ENCODE data around the gene MPP4.

The MPP4 gene

DNA sequence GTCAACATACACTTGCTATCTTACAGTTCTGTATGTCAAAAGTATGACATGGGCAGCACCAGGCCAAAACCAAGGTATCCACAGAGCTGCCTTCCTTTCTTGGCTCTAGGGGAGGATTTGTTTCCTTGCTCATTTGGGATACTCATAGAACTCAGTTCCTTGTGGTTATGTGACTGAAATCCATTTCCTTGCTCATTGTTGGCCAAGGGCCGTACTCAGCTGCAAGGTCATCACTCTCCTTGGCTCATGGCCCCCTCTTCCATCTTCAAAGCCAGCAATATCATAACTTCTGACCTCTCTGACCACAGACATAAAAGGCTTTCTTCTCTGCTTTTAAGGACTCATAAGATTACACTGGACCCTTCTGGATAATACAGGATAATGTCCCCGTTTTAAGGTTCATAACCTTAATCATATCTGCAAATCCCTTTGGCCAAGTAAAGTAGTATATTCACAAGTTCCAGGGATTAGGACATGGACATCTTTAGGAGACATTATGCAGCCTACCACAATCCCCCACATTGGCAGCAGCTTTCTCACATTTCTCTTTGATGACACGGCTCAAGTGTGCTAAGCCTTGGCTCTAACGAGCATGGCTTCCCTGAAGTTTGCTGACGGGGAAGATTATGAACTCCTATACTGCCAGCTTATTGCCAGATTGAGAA is 76.0 kb downstream of the MPP4 start:
- DNase-seq (ENCODE audit: low spot score): no peak

DNA sequence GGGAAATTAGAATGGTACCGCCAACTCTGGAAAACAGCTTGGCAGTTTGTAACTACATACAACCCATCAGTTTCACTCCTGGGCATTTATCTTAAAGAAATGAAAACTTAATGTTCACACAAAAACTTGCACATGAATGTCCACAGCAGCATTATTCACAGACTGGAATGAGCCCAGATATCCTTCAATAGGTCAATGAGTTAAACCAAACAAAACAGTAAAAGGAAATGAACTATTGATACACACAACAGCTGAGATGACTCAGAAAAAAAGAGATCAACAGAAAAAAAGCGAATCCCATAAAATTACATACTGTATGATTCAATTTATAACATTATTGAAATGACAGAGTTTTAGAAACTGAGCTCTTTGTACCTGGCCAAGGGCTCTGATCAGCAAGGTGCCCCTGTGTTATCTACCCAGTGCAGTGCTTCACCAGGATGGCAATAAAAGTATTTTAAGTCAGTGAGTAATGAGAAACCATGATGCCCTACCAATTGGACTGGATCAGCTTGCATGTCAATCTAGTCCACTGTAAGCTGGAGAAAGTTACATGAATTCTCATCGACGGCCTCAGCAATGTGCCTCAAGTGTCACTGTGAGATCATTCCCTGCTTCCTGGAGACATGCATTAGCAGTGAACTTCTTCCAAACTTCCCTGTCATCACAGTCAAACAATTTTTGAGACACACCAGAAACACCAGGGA is 77.0 kb downstream of the MPP4 start:
- no peak for DNase-seq (ENCODE audit: low spot score)

DNA sequence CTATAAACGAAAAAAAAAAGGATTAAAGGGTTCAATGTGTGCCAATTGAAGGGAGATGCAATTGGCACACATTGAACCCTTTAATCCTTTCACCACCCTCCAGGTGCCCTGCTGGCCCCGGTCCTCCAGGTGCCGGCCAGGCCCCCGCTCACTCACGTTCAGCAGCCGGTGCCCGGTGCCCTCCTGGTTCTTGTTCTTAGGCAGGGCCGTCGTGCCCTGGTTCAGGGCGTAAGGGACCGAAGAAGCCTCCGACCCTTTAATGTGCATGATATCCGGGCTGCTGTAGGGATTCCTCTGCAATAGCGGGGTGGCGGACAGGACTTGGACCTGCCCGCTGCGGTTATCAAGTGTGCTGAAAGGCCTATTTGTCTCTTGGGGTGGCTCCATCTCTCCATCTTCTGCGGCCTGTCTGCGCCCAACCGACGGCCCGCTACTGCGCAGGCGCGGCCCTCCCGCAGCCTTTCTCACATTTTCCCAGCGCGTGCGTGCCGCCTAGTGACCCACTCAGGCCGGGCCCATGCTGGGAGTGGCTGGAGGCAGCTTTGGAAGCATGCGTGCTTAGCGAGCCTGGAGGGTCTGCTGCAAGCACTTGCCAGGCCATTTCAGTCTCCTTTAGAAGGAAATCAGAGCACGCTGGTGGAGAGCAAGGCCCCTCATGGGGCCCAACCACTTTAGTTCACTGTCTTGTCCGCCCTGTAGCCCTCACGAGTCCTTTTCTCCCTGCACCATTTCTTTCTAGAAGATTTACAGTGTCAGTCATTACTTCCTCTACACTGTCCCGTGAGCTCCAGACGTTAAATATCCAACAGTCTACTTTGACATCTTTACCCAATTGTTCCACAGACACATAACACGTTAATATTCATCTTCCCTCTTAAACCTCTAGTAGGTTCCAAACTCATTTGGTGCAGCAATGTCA is 79.4 kb downstream of the MPP4 start:
- peak; percentile 14 for DNase-seq (ENCODE audit: low spot score)

GRCh38 chr2:201608021-201608420 is 90.4 kb downstream of the MPP4 start:
- DNase-seq (ENCODE audit: low spot score): no peak

DNA sequence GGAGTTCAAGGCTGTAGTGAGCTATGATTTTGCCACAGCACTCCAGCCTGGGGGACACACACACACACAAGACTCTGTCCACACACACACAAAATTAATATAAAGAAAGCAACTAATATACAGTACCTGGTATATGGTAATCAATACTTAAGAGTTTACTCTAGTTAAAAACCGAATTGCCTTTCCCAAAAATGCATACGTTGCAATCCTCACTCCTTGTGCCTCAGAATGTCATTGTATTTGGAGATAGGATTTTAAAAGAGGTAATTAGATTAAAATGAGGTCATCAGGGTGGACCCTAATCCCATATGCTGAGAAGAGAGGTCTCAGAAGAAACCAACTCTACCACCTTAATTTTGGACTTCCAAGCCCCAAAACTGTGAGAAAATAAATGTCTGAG is 90.9 kb downstream of the MPP4 start:
- no peak for DNase-seq (ENCODE audit: low spot score)

GRCh38 chr2:201600906-201601305 is 97.5 kb downstream of the MPP4 start:
- DNase-seq (ENCODE audit: low spot score): no peak

- no peak for DNase-seq (ENCODE audit: low spot score)
Observed at GRCh38 chr2:201597397-201597796, 101.0 kb downstream of the MPP4 start.

All from germinal center (tissue), 1 donor.